ENCODE results near the gene ULK4.

The ULK4 gene

GRCh38 chr3:41369838-41370237, 592.1 kb downstream of the ULK4 start:
- H3K4me3 ChIP-seq (ENCODE audit: low read depth, low read length): no peak overlapping the region
- TF ChIP-seq, protein P1, sequence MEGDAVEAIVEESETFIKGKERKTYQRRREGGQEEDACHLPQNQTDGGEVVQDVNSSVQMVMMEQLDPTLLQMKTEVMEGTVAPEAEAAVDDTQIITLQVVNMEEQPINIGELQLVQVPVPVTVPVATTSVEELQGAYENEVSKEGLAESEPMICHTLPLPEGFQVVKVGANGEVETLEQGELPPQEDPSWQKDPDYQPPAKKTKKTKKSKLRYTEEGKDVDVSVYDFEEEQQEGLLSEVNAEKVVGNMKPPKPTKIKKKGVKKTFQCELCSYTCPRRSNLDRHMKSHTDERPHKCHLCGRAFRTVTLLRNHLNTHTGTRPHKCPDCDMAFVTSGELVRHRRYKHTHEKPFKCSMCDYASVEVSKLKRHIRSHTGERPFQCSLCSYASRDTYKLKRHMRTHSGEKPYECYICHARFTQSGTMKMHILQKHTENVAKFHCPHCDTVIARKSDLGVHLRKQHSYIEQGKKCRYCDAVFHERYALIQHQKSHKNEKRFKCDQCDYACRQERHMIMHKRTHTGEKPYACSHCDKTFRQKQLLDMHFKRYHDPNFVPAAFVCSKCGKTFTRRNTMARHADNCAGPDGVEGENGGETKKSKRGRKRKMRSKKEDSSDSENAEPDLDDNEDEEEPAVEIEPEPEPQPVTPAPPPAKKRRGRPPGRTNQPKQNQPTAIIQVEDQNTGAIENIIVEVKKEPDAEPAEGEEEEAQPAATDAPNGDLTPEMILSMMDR (IDR thresholded peaks at IDR 0.05; ENCODE audit: insufficient read depth, low read depth, low read length, missing control alignments): no peak
- DNase-seq (ENCODE audit: low read depth): no peak

DNA sequence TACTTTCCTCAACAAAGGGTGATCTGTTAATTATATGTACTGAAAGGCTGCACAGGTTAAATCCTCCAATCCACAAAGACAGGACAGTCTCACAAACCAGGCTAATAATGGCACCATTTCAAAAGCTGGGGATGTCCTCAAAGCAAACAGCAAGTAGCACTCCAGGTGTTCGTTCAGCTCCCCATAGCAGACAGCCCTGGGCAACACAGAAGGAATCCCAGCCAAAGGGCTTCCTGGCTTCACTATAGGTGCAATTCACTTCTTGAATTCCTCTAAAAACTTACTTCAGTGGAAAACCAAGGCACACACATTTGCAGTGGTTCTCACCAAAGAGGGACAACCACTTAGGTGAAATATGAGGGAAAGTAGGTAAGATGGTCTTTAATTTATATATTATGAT, 595.9 kb downstream of the ULK4 start:
- DNase-seq (ENCODE audit: low read depth): no peak
- no peak overlapping the region for H3K4me3 ChIP-seq (ENCODE audit: low read depth, low read length)
- TF ChIP-seq, protein P1 (IDR thresholded peaks at IDR 0.05; ENCODE audit: insufficient read depth, low read depth, low read length, missing control alignments): no peak

- no peak for DNase-seq (ENCODE audit: low read depth)
- H3K4me3 ChIP-seq (ENCODE audit: low read depth, low read length): no peak overlapping the region
- TF ChIP-seq, protein P1 (IDR thresholded peaks at IDR 0.05; ENCODE audit: insufficient read depth, low read depth, low read length, missing control alignments): no peak
Observed at GRCh38 chr3:41364736-41365135, 597.2 kb downstream of the ULK4 start.

- TF ChIP-seq, protein P1 (IDR thresholded peaks at IDR 0.05; ENCODE audit: insufficient read depth, low read depth, low read length, missing control alignments): no peak
- no peak for DNase-seq (ENCODE audit: low read depth)
- H3K4me3 ChIP-seq (ENCODE audit: low read depth, low read length): no peak overlapping the region
Observed at GRCh38 chr3:41363830-41364523, 597.9 kb downstream of the ULK4 start.

DNA sequence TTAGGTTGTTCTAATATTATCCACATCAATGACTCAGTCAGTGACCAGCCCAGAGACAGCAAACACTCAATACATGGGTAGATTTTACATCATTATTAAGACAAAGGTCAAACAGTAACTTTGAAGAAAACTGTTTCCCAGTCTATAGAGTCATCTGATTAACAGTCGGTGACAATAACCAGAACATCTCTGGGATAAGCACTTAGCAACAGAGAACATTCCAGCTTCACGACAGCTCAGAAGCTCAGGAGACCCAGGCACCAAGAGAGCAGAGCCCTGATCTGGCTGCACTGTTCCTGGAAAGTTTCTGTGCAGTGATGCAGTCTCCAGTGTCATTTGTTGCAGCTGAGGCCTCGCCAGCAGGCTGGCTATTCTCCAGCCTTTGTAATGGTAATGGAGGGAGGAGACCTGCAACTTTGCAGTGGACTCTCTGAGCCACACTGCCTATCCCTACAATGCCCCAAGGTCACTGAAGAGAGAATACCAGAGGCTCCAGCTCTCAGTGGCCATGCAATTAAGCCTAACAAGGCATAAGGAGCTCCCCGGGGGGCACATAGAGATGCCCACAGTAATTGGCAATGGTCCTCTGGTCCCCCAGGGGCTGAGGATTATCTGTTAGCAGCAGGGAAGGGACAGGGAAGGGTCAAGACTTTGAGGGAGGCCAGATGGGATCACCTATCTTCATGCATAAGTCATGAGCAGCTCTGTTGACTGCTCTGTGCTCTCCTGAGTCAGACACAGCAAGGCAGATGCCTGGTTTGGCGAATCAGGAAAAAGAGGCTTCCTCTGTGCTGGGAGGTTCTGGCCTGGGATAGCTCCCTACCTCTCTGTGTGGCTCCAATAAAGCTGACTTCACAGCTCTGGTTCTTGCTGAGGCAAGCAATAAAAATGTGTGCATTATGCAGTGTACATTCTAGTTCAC, 599.0 kb downstream of the ULK4 start:
- no peak for DNase-seq (ENCODE audit: low read depth)
- no peak overlapping the region for H3K4me3 ChIP-seq (ENCODE audit: low read depth, low read length)
- TF ChIP-seq, protein P1 (IDR thresholded peaks at IDR 0.05; ENCODE audit: insufficient read depth, low read depth, low read length, missing control alignments): no peak

DNA sequence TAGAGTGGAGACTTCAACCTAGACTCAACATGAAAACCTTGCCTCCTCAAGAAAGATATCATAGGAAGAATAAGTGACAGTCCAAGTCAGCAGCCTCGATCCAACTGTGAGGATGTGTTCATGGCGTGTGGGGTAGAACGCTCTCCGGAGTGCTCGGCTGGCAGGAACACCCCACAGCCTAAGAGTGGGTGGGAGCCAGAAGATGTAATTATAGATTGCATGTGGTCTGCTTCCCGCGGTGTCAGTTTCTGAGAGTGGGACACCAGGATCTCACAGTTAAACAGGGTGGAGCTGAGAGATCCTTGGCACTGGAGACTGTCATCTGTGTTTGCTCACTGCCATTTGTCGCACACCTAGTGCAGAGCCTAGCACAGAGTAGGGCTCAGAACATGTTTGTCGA, 604.6 kb downstream of the ULK4 start:
- no peak for DNase-seq (ENCODE audit: low read depth)
- no peak overlapping the region for H3K4me3 ChIP-seq (ENCODE audit: low read depth, low read length)
- TF ChIP-seq, protein P1 (IDR thresholded peaks at IDR 0.05; ENCODE audit: insufficient read depth, low read depth, low read length, missing control alignments): no peak
